NK-92 (cell line): ENCODE results near the gene RCAN2.
"Not testable (repeated sequence)": the region's sequence is repeated elsewhere in the genome, so short reads cannot be mapped to it uniquely, and the experiment has no call there.

Experiments used
- DNase-seq: peaks from one replicate; lab custom pipeline; 2025; ENCODE audit not compliant: unreplicated experiment; lab: John Stamatoyannopoulos, UW

The RCAN2 gene

GRCh38 chr6:46338131-46338530, 153.1 kb downstream of the RCAN2 start:
- no peak for DNase-seq

- DNase-seq: no peak
Measured at GRCh38 chr6:46334442-46334841, 156.8 kb downstream of the RCAN2 start.

- DNase-seq: no peak
Measured at GRCh38 chr6:46333481-46333880, 157.8 kb downstream of the RCAN2 start.

GRCh38 chr6:46332448-46332847, 158.8 kb downstream of the RCAN2 start:
- not testable (repeated sequence) for DNase-seq

- DNase-seq: no peak
Measured at GRCh38 chr6:46331461-46331860, 159.8 kb downstream of the RCAN2 start.

GRCh38 chr6:46329568-46329967, 161.7 kb downstream of the RCAN2 start:
- DNase-seq: no peak

GRCh38 chr6:46327779-46328178, 163.5 kb downstream of the RCAN2 start:
- DNase-seq: no peak

- no peak for DNase-seq
Measured at GRCh38 chr6:46325561-46326530, 165.4 kb downstream of the RCAN2 start.

- no peak for DNase-seq
Measured at GRCh38 chr6:46324706-46325105, 166.5 kb downstream of the RCAN2 start.

- DNase-seq: no peak
Measured at GRCh38 chr6:46323966-46324622, 167.2 kb downstream of the RCAN2 start.

- DNase-seq: no peak
Measured at GRCh38 chr6:46323312-46323965, 167.8 kb downstream of the RCAN2 start.

- no peak for DNase-seq
Measured at GRCh38 chr6:46320505-46320904, 170.7 kb downstream of the RCAN2 start.

- no peak for DNase-seq
Measured at GRCh38 chr6:46315589-46315988, 175.7 kb downstream of the RCAN2 start.

- no peak for DNase-seq
Measured at GRCh38 chr6:46312654-46313053, 178.6 kb downstream of the RCAN2 start.

GRCh38 chr6:46310196-46310595, 181.1 kb downstream of the RCAN2 start:
- DNase-seq: no peak

- no peak for DNase-seq
Measured at GRCh38 chr6:46306431-46306830, 184.8 kb downstream of the RCAN2 start.

GRCh38 chr6:46305833-46306232, 185.4 kb downstream of the RCAN2 start:
- DNase-seq: no peak

- no peak for DNase-seq
Measured at GRCh38 chr6:46305236-46305635, 186.0 kb downstream of the RCAN2 start.

- DNase-seq: no peak
Measured at GRCh38 chr6:46302816-46303215, 188.4 kb downstream of the RCAN2 start.

- DNase-seq: no peak
Measured at GRCh38 chr6:46302176-46302575, 189.1 kb downstream of the RCAN2 start.

GRCh38 chr6:46299253-46299652, 192.0 kb downstream of the RCAN2 start:
- DNase-seq: no peak

- no peak for DNase-seq
Measured at GRCh38 chr6:46296586-46296985, 194.7 kb downstream of the RCAN2 start.
